Measurements from ENCODE around the gene PCSK1N.
"Not testable (repeated sequence)": the region's sequence is repeated elsewhere in the genome, so short reads cannot be mapped to it uniquely, and the experiment has no call there.

The PCSK1N gene

DNA sequence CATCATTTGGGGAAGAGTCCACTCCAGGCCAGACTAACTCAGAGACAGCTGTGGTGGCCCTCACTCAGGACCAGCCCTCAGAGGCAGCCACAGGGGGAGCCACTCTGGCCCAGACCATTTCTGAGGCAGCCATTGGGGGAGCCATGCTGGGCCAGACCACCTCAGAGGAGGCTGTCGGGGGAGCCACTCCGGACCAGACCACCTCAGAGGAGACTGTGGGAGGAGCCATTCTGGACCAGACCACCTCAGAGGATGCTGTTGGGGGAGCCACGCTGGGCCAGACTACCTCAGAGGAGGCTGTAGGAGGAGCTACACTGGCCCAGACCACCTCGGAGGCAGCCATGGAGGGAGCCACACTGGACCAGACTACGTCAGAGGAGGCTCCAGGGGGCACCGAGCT, 12.4 kb downstream of the PCSK1N start:
- DNase-seq (ENCODE audit: low spot score) = no peak

GRCh38 chrX:48819394-48819793, 16.0 kb downstream of the PCSK1N start:
- not testable (repeated sequence) for DNase-seq (ENCODE audit: low spot score)

DNA sequence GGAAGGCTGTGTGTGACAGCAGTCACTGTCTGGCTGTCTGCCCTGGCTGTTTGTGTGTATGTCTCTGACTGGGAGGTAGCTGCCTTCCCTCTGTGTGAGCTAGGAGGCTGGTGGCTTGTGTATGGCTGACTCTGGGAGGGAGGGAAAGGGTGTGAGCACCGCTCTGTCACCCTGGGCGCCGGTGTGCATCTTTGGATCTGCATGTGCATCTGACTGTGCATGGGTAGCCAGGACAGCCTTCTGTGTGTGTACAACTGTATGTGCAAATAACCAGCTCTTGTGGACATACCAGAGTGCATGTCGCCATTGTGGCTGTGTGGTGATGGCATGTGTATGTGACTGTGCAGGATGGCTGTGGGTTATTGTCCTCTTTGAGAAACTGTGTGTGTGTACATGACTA, 16.5 kb downstream of the PCSK1N start:
- DNase-seq (ENCODE audit: low spot score) = no peak

- no peak for DNase-seq (ENCODE audit: low spot score)
Measured at GRCh38 chrX:48818098-48818497, 17.3 kb downstream of the PCSK1N start.

GRCh38 chrX:48816014-48816810, 19.2 kb downstream of the PCSK1N start:
- DNase-seq (ENCODE audit: low spot score) = no peak

- DNase-seq (ENCODE audit: low spot score) = no peak
Measured at GRCh38 chrX:48815266-48815665, 20.1 kb downstream of the PCSK1N start.

DNA sequence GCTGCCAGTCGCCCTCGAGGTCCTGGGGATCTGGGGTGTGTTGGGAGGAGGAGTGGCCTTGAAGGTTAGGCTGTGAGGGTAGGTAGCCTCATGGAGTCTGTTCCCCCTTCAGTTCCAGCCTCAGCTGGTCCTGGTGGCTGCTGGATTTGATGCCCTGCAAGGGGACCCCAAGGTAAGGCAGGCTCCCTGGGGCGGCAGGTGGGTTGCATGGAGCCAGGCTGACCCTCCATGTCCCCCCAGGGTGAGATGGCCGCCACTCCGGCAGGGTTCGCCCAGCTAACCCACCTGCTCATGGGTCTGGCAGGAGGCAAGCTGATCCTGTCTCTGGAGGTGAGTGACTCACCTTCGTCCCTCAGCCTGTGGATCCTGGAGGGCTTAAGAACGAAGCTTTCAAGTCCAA, 20.7 kb downstream of the PCSK1N start:
- no peak for DNase-seq (ENCODE audit: low spot score)

DNA sequence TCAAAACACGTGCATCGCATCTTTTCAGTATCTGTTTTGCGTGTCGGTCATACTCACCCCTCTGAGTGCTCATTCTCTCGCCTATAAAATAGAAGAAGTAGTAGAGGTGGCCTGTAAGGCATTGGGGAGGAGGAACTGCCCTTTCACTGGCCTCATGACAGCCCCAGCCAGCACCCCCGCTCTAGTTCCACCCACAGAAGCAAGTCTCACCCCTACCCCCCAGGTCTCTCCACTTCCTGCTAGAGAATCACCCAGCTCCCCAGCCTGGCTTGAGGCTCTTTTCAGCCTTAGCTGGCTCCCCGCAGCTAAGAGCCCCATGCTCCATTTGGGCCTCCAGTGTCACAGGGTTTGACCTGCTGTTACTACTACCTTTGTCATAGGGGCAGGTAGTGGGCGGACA, 21.8 kb downstream of the PCSK1N start:
- DNase-seq (ENCODE audit: low spot score) = no peak

DNA sequence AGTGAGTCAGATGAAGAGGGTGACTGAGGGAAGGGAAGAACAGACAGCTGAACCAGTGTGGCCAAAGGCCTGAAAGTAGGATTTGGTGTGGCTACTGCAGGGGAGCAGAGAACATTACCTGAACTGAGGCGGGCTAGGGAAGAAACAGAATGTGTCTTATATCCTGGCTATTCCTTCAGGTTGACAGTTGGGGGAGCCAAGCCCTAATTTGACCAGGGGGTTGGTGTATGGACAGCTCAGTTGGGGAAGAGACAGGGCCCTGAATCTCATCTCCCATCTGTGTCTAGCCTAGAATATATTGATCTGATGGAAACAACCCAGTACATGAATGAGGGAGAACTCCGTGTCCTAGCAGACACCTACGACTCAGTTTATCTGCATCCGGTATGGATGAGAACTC, 29.3 kb downstream of the PCSK1N start:
- no peak for DNase-seq (ENCODE audit: low spot score)

- no peak for DNase-seq (ENCODE audit: low spot score)
Measured at GRCh38 chrX:48802905-48803200, 32.6 kb downstream of the PCSK1N start.

DNA sequence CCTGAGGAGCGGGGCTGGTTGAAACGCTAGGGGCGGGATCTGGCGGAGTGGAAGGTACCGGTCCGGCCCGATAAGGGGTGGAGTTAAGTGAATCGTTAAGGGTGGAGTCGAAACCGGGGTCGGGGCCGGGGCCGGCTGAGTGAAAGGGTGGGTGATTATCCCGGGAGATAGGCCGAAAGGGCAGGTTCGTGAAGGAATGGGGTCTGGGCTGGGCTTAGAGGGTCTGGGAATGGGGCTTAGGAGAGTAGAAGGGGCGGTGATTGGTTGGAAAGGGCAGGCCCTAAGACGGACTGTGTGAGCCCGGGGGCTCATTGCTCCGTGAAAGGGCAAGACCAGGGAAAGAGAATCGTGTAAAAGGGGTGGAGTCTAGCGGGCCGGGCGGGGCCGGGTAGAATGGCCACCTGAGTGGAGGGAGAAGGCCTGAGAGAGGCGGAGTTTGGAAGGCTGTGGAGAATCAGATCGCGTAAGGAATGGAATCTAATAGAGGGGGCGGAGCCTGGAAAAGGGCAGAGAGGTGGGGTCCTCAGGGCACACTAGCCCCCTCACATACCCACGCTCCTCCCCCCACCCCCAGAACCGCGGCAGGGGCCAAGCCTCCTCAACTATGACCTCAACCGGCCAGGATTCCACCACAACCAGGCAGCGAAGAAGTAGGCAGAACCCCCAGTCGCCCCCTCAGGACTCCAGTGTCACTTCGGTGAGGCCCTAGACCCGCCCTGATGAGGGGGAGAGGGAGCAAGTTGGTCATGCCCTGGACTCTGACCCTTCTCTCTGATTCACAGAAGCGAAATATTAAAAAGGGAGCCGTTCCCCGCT, 33.1 kb downstream of the PCSK1N start:
- DNase-seq (ENCODE audit: low spot score) = peak; percentile 65

- DNase-seq (ENCODE audit: low spot score) = peak; percentile 93
Measured at GRCh38 chrX:48801280-48802088, 33.9 kb downstream of the PCSK1N start, which contains the start of gene HDAC6. Gene HDAC6 (plus strand): TSS chrX:48802067. CDS start chrX:48802693, 626 bp downstream.

GRCh38 chrX:48800574-48801279, 34.7 kb downstream of the PCSK1N start:
- no peak for DNase-seq (ENCODE audit: low spot score)

- no peak for DNase-seq (ENCODE audit: low spot score)
Measured at GRCh38 chrX:48798318-48798717, 37.1 kb downstream of the PCSK1N start.

GRCh38 chrX:48794911-48795515, 40.4 kb downstream of the PCSK1N start:
- DNase-seq (ENCODE audit: low spot score) = peak; percentile 58

- DNase-seq (ENCODE audit: low spot score) = no peak
Measured at GRCh38 chrX:48794340-48794910, 41.0 kb downstream of the PCSK1N start.

DNA sequence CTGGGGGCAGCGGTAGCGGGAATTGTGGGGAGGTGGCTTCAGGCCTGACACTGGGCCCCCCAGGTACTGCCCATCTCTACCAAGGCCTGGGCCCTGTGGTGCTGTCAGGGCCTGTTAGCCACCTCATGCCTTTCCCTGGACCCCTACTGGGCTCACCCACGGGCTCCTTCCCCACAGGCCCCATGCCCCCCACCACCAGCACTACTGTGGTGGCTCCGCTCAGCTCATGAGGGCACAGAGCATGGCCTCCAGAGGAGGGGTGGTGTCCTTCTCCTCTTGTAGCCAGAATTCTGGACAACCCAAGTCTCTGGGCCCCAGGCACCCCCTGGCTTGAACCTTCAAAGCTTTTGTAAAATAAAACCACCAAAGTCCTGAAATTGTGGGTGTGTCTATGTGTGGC, 41.5 kb downstream of the PCSK1N start:
- no peak for DNase-seq (ENCODE audit: low spot score)

DNA sequence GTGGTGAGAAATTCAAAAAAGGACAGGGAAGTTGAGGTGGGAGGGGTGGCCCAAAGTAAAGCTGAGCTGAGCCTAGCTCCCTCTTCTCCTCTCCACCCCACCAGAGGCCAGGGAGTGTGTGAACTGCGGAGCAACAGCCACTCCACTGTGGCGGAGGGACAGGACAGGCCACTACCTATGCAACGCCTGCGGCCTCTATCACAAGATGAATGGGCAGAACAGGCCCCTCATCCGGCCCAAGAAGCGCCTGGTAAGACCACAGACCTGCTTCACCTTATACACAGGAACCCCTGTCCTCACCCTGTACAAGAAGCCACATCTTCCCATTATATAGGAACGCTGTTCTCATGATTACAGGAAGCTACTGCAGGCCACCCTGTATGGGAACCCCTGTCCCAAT, 43.2 kb downstream of the PCSK1N start:
- no peak for DNase-seq (ENCODE audit: low spot score)

DNA sequence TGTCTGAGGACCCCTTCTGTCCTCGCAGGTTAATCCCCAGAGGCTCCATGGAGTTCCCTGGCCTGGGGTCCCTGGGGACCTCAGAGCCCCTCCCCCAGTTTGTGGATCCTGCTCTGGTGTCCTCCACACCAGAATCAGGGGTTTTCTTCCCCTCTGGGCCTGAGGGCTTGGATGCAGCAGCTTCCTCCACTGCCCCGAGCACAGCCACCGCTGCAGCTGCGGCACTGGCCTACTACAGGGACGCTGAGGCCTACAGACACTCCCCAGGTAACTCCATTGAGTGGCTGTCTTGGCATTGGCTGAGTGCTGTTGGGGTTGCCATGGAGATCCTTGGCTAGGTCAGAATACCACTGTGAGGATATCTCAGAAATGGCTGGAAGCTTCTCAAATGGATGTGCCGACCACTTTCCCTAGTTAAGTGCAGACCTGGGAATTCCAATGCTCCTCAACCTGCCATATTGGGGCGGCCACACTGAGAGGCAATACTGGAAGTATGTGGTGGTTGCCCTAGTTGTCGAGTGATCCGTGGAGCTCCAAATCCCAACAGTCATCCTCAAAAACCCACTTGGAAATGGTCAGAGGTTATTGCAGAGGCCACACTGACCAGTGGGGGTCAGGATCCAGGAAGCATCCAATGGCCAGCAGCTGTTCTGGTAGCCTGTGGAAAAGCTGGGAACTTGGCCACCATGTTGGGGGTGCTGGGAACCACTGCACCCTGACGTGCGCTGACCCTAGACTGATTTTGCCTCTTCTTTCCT, 44.2 kb downstream of the PCSK1N start:
- no peak for DNase-seq (ENCODE audit: low spot score)

GRCh38 chrX:48790477-48790876, 44.9 kb downstream of the PCSK1N start:
- no peak for DNase-seq (ENCODE audit: low spot score)
